Loucy (cell line): ENCODE data around the gene DBNL.

Source experiments
- EZH2phosphoT487 ChIP-seq: fragments of 200-600 bp; IDR thresholded peaks from 2 replicates; pipeline ENCODE4 v1.6.1; 2018; ENCODE audit warnings: antibody characterized with exemption, mild to moderate bottlenecking, moderate library complexity, borderline replicate concordance
- TF ChIP-seq, protein P1 (sequence below): fragments of 200-600 bp; sonication (generic); conservative IDR thresholded peaks from 2 replicates; pipeline ENCODE4 v1.5.1; 2014; ENCODE audit warnings: mild to moderate bottlenecking, antibody characterized with exemption, low read length

DNA sequence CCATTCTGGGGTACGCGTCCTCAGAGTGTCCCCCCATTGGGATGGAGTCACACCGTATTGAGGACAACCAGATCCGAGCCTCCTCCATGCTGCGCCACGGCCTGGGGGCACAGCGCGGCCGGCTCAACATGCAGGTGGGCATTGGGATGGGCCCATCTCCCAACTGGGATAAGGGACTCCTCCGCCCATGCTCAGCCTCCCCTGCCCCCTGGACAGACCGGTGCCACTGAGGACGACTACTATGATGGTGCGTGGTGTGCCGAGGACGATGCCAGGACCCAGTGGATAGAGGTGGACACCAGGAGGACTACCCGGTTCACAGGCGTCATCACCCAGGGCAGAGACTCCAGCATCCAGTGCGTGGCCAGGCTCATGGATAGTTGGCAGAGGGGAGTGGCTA, 65.5 kb downstream of the DBNL start:
- TF ChIP-seq, protein P1, sequence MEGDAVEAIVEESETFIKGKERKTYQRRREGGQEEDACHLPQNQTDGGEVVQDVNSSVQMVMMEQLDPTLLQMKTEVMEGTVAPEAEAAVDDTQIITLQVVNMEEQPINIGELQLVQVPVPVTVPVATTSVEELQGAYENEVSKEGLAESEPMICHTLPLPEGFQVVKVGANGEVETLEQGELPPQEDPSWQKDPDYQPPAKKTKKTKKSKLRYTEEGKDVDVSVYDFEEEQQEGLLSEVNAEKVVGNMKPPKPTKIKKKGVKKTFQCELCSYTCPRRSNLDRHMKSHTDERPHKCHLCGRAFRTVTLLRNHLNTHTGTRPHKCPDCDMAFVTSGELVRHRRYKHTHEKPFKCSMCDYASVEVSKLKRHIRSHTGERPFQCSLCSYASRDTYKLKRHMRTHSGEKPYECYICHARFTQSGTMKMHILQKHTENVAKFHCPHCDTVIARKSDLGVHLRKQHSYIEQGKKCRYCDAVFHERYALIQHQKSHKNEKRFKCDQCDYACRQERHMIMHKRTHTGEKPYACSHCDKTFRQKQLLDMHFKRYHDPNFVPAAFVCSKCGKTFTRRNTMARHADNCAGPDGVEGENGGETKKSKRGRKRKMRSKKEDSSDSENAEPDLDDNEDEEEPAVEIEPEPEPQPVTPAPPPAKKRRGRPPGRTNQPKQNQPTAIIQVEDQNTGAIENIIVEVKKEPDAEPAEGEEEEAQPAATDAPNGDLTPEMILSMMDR = no peak
- no peak for TF ChIP-seq EZH2phosphoT487
